ENCODE results near the gene TMCO6. TPM values are rescaled to one million over a fixed set of nuclear protein-coding genes. Genes with fewer than 3 reads are reported as not detected.
A peak's percentile ranks its signal among the peaks of the same experiment; 100 is the strongest.
"Not testable (repeated sequence)": the region's sequence is repeated elsewhere in the genome, so short reads cannot be mapped to it uniquely, and the experiment has no call there.

TMCO6 gene
- total and polyA plus RNA-seq, 4 donors = 6.7 to 16.2 (median 10.4) TPM

DNA sequence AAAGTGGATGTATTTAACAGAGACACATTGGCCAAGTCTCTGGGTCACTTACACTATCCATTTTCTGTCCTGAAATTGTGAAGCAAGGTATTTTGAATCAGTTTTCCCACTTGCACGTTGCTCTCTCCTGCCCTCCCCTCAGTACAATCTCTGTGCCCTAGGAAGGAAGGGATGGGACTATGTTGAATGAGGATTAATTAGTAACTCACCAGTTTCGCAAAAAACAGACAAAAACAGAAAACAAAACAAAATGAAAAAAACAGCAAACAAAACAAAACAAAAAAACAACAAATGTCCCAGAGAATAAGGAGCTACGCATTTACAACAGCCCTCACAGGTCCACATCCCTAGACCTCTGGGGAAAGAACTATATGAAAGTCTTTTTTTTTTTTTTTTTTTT, 5.1 kb upstream of the TMCO6 start:
- Histone ChIP-seq H3K9me3 (ENCODE audit: control insufficient read depth, insufficient read depth, low read length) (no peaks in the 10 kb centered on the region), H3K27me3 (ENCODE audit: control insufficient read depth, insufficient read depth, low read length) (peaks cover 31% of the 10 kb centered on the region), H3K36me3 (ENCODE audit: control insufficient read depth, insufficient read depth, low read length) (no peaks in the 10 kb centered on the region), H3K4me1 (ENCODE audit: control insufficient read depth, insufficient read depth, low read length) (peaks cover 23% of the 10 kb centered on the region), H3K27ac (ENCODE audit: low read depth, low read length) (no peak overlapping the region), H3K4me3 (ENCODE audit: low read depth, low read length) (no peak overlapping the region)
- DNase-seq (ENCODE audit: low read depth in 4 of 6, low spot score in 6 of 6) = no peak
- WGBS (ENCODE audit: insufficient coverage) = no CpG with 5 or more reads among the region's 3 CpGs

DNA sequence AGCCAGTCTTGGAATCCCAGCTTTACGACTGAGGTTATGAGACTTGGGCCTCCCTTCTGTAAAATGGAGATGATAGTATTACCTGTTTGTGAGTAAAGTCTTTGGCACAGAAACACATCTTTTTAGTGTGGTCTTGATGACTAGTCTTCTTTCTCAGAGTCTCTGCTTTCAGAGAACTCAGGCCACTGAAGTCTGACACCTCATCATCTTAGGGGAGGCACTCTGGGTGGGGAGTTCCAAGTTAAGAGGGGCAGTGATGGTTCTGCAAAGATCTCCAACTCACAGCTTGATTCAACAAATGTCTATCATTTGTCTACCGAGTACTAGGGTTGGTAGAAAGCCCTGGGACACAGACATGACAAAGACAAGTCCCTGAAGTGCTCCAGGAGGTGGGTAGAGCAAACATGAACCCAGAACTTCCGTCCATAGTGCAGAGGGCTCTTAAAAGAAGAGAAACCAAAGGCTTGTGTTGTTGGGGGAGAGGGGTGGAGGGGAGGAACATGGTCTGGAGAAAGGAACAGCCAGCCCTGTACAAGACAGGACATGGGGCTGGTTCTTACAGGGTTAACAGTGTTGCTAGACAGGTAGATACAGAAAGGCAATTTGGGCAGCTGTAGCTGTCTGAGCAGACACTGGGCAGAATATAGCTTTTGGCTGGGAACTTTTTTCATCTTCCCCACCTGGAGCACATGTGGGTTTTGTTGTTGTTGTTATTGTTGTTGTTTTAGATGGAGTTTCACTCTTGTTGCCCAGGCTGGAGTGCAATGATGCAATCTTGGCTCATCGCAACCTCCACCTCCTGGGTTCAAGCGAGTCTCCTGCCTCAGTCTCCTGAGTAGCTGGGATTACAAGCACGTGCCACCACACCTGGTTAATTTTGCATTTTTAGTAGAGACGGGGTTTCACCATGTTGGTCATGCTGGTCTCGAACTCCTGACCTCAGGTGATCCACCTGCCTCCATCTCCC, 3.7 kb upstream of the TMCO6 start:
- DNase-seq (ENCODE audit: low read depth in 4 of 6, low spot score in 6 of 6) = no peak
- no peaks in the 10 kb centered on the region for H3K9me3 ChIP-seq (ENCODE audit: control insufficient read depth, insufficient read depth, low read length)
- H3K27me3 ChIP-seq (ENCODE audit: control insufficient read depth, insufficient read depth, low read length) = peaks cover 30% of the 10 kb centered on the region
- no peaks in the 10 kb centered on the region for H3K36me3 ChIP-seq (ENCODE audit: control insufficient read depth, insufficient read depth, low read length)
- 95% methylated on average over 4 of the region's 8 CpGs for WGBS (ENCODE audit: insufficient coverage)
- H3K4me3 ChIP-seq (ENCODE audit: low read depth, low read length) = no peak overlapping the region
- H3K27ac ChIP-seq (ENCODE audit: low read depth, low read length) = no peak overlapping the region
- peaks cover 36% of the 10 kb centered on the region for H3K4me1 ChIP-seq (ENCODE audit: control insufficient read depth, insufficient read depth, low read length)

DNA sequence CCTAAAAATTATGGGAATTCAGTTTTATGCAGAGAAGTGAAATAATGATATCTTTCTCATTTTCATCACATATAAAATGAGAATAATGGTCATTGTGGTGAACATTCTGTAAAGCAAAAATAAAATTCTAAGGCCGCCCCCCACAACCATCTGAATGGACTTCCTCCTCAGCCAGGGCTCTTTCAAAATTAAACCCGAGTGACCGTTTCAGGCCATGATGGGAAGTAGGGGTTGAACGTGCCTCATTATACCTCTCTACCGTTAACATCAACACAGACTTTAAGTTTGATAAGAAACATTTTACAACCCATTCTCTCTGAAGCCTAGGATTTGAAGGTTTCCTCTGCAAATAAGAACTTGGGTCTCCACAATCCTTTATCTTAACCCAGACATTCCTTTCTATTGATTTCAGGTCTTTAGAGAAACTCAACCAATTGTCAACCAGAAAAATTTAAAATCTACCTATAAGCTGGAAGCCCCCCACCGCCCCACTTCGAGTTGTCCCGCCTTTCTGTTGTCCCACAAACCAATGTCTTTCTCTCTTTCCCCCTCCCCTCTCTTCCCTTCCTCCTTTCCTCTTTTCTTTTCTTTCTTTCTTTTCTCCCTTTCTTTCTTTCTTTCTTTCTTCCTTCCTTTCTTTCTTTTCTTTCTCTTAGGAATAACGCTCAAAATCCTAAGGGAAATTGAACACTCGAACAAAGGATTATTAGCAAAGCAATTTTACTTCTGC, 1.7 kb upstream of the TMCO6 start:
- DNase-seq (ENCODE audit: low read depth in 4 of 6, low spot score in 6 of 6) = no peak
- H3K36me3 ChIP-seq (ENCODE audit: control insufficient read depth, insufficient read depth, low read length) = peaks cover 12% of the 10 kb centered on the region
- 95% methylated on average over 6 of the region's 10 CpGs for WGBS (ENCODE audit: insufficient coverage)
- no peaks in the 10 kb centered on the region for H3K9me3 ChIP-seq (ENCODE audit: control insufficient read depth, insufficient read depth, low read length)
- no peak overlapping the region for H3K4me3 ChIP-seq (ENCODE audit: low read depth, low read length)
- H3K4me1 ChIP-seq (ENCODE audit: control insufficient read depth, insufficient read depth, low read length) = peaks cover 26% of the 10 kb centered on the region
- peaks cover 13% of the 10 kb centered on the region for H3K27me3 ChIP-seq (ENCODE audit: control insufficient read depth, insufficient read depth, low read length)
- no peak overlapping the region for H3K27ac ChIP-seq (ENCODE audit: low read depth, low read length)

DNA sequence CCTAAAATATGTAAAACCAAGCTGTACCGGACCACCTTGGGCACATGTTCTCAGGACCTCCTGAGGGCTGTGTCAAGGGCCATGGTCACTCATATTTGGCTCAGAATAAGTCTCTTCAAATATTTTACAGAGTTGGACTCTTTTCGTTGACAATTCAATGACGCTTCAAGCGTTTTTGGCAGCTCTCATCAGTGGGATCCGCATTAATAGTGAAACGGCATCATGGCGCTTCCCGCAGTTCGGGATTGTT, 428 bp upstream of the TMCO6 start:
- WGBS (ENCODE audit: insufficient coverage) = 26% methylated on average over 7 of the region's 9 CpGs
- Histone ChIP-seq H3K4me1 (ENCODE audit: control insufficient read depth, insufficient read depth, low read length) (peaks cover 18% of the 10 kb centered on the region), H3K36me3 (ENCODE audit: control insufficient read depth, insufficient read depth, low read length) (peaks cover 25% of the 10 kb centered on the region), H3K27ac (ENCODE audit: low read depth, low read length) (peak overlapping the region; percentile 63), H3K4me3 (ENCODE audit: low read depth, low read length) (peak overlapping the region; percentile 54)
- H3K27me3 ChIP-seq (ENCODE audit: control insufficient read depth, insufficient read depth, low read length); DNase-seq (ENCODE audit: low read depth in 4 of 6, low spot score in 6 of 6); H3K9me3 ChIP-seq (ENCODE audit: control insufficient read depth, insufficient read depth, low read length): not testable (repeated sequence)

DNA sequence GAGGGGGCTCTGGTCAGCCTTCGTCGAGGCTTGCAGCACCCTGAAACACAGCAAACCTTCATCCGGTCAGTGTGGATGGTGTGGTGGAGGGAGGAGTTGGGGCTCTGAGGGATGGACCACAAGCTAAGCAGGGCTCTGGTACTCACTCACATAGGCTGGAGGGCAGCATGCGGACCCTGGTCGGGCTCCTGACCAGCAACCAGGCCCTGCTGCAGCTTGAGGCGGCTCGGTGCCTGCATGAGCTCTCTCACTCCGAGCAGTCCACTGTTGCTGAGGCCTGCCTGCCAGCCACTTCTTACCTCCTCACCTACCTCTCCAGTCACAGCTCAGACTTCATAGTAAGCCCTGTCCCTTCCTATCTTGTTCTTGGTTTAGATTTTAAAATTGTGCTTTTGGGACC, 2.5 kb downstream of the TMCO6 start:
- Histone ChIP-seq H3K27me3 (ENCODE audit: control insufficient read depth, insufficient read depth, low read length) (no peaks in the 10 kb centered on the region), H3K4me3 (ENCODE audit: low read depth, low read length) (no peak overlapping the region), H3K27ac (ENCODE audit: low read depth, low read length) (no peak overlapping the region), H3K4me1 (ENCODE audit: control insufficient read depth, insufficient read depth, low read length) (peaks cover 18% of the 10 kb centered on the region), H3K36me3 (ENCODE audit: control insufficient read depth, insufficient read depth, low read length) (peaks cover 38% of the 10 kb centered on the region), H3K9me3 (ENCODE audit: control insufficient read depth, insufficient read depth, low read length) (no peaks in the 10 kb centered on the region)
- whole genome bisulfite sequencing (ENCODE audit: insufficient coverage) = 81% methylated on average over 7 of the region's 8 CpGs
- DNase-seq (ENCODE audit: low read depth in 4 of 6, low spot score in 6 of 6) = no peak

DNA sequence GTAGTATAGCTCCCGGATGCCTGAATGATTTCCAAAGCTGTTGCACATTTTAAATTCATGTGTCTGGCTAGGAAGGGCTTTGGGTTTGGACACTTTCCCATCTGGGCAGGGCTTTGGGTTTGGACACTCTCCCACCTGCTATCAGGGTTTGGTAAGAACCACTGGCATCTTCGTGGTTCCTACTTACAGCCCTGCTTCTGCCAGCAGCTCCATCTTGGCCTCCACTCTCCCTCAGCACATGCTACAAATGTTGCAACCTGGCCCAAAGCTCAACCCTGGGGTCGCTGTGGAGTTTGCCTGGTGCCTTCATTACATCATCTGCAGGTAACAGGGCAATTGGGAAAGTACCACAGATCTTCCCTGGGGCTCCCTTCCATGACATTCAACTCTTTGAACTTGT, 3.5 kb downstream of the TMCO6 start:
- peaks cover 38% of the 10 kb centered on the region for H3K36me3 ChIP-seq (ENCODE audit: control insufficient read depth, insufficient read depth, low read length)
- H3K4me1 ChIP-seq (ENCODE audit: control insufficient read depth, insufficient read depth, low read length) = peaks cover 18% of the 10 kb centered on the region
- no peaks in the 10 kb centered on the region for H3K9me3 ChIP-seq (ENCODE audit: control insufficient read depth, insufficient read depth, low read length)
- no peaks in the 10 kb centered on the region for H3K27me3 ChIP-seq (ENCODE audit: control insufficient read depth, insufficient read depth, low read length)
- no peak overlapping the region for H3K4me3 ChIP-seq (ENCODE audit: low read depth, low read length)
- 93% methylated on average over 3 of the region's 3 CpGs for WGBS (ENCODE audit: insufficient coverage)
- no peak overlapping the region for H3K27ac ChIP-seq (ENCODE audit: low read depth, low read length)
- no peak for DNase-seq (ENCODE audit: low read depth in 4 of 6, low spot score in 6 of 6)

DNA sequence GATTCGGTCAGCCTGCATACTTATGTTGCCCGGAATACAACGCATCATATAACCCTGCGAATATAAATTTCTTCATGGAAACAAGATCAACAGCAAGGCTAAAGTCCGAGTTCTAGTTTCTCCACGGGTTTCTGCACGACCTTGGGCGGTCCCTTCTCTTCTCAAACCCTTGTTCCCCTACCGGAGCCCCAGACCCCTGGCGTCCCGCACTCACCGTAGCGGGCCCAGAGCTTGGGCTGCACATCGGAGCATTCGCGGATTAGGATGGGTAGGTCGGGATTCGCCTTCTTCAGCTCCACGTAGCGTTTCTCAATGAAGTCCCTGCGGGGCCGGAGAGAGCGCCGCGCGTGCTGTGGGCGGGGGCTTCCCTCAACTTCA, 7.8 kb downstream of the TMCO6 start:
- peak in 1 of 6 donors; percentile 9 for DNase-seq (ENCODE audit: low read depth in 4 of 6, low spot score in 6 of 6)
- peaks cover 10% of the 10 kb centered on the region for H3K4me1 ChIP-seq (ENCODE audit: control insufficient read depth, insufficient read depth, low read length)
- peak overlapping the region; percentile 84 for H3K27ac ChIP-seq (ENCODE audit: low read depth, low read length)
- no peaks in the 10 kb centered on the region for H3K27me3 ChIP-seq (ENCODE audit: control insufficient read depth, insufficient read depth, low read length)
- under 1% methylated on average over 27 of the region's 27 CpGs for WGBS (ENCODE audit: insufficient coverage)
- no peaks in the 10 kb centered on the region for H3K9me3 ChIP-seq (ENCODE audit: control insufficient read depth, insufficient read depth, low read length)
- peak overlapping the region; percentile 81 for H3K4me3 ChIP-seq (ENCODE audit: low read depth, low read length)
- H3K36me3 ChIP-seq (ENCODE audit: control insufficient read depth, insufficient read depth, low read length) = peaks cover 56% of the 10 kb centered on the region

DNA sequence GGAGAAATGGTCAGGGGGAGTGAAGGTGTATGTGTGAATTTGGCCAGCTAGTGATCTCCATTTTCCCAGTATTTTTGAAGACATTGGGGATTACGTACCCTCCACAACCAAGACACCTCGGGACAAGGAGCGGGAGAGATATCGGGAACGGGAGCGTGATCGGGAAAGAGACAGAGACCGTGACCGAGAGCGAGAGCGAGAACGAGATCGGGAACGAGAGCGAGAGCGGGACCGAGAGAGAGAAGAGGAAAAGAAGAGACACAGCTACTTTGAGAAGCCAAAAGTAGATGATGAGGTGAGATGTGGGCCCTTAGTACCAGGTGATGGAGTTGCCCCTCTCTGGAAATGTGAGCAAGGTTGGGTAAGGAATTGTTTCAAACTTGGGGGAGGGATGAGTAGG, 19.6 kb downstream of the TMCO6 start:
- no peaks in the 10 kb centered on the region for H3K9me3 ChIP-seq (ENCODE audit: control insufficient read depth, insufficient read depth, low read length)
- 98% methylated on average over 17 of the region's 17 CpGs for WGBS (ENCODE audit: insufficient coverage)
- no peak overlapping the region for H3K4me3 ChIP-seq (ENCODE audit: low read depth, low read length)
- no peak overlapping the region for H3K27ac ChIP-seq (ENCODE audit: low read depth, low read length)
- DNase-seq (ENCODE audit: low read depth in 4 of 6, low spot score in 6 of 6) = no peak
- peaks cover 5% of the 10 kb centered on the region for H3K4me1 ChIP-seq (ENCODE audit: control insufficient read depth, insufficient read depth, low read length)
- H3K27me3 ChIP-seq (ENCODE audit: control insufficient read depth, insufficient read depth, low read length) = no peaks in the 10 kb centered on the region
- peaks cover 55% of the 10 kb centered on the region for H3K36me3 ChIP-seq (ENCODE audit: control insufficient read depth, insufficient read depth, low read length)

DNA sequence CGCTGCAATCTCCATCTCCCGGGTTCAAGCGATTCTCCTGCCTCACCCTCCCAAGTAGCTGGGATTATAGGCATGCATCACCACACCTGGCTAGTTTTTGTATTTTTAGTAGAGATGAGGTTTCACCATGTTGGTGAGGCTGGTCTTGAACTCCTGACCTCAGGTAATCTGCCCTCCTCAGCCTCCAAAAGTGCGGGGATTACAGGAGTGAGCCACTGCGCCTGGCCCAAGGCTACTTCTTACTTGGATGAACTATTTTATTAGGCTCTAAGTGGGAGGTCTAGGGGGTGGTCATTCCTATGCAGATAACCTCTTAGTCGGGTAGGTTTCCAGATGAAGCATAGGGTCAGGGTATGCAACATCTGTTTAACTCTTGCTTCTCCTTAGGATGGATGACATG, 21.1 kb downstream of the TMCO6 start:
- 90% methylated on average over 3 of the region's 6 CpGs for WGBS (ENCODE audit: insufficient coverage)
- peaks cover 49% of the 10 kb centered on the region for H3K36me3 ChIP-seq (ENCODE audit: control insufficient read depth, insufficient read depth, low read length)
- not testable (repeated sequence) for H3K27ac ChIP-seq (ENCODE audit: low read depth, low read length); H3K4me3 ChIP-seq (ENCODE audit: low read depth, low read length); DNase-seq (ENCODE audit: low read depth in 4 of 6, low spot score in 6 of 6); H3K27me3 ChIP-seq (ENCODE audit: control insufficient read depth, insufficient read depth, low read length); H3K9me3 ChIP-seq (ENCODE audit: control insufficient read depth, insufficient read depth, low read length)
- peaks cover 13% of the 10 kb centered on the region for H3K4me1 ChIP-seq (ENCODE audit: control insufficient read depth, insufficient read depth, low read length)

DNA sequence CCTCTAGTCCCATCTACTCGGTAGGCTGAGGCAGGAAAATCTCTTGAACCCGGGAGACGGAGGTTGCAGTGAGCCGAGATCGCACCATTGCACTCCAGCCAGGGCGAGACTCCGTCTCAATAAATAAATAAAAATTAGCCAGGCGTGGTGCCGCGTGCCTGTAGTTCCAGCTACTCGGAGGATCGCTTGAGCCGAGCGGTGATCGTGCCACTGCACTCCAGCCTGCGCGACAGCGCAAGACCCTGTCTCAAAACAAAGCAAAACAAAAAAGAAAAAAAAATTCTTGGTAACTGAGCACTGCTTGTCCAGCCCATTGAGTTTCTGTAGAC, 24.7 kb downstream of the TMCO6 start:
- Histone ChIP-seq H3K4me1 (ENCODE audit: control insufficient read depth, insufficient read depth, low read length) (peaks cover 20% of the 10 kb centered on the region), H3K36me3 (ENCODE audit: control insufficient read depth, insufficient read depth, low read length) (peaks cover 30% of the 10 kb centered on the region), H3K9me3 (ENCODE audit: control insufficient read depth, insufficient read depth, low read length) (no peaks in the 10 kb centered on the region), H3K27ac (ENCODE audit: low read depth, low read length) (peak overlapping the region; percentile 90), H3K27me3 (ENCODE audit: control insufficient read depth, insufficient read depth, low read length) (no peaks in the 10 kb centered on the region), H3K4me3 (ENCODE audit: low read depth, low read length) (peak overlapping the region; percentile 92)
- WGBS (ENCODE audit: insufficient coverage) = 7% methylated on average over 17 of the region's 18 CpGs
- no peak for DNase-seq (ENCODE audit: low read depth in 4 of 6, low spot score in 6 of 6)

Measured in spinal cord (tissue), 10 donors.